Measurements from ENCODE around the gene RECK.

- TF ChIP-seq POLR2A (IDR thresholded peaks at IDR 0.05) (no peak), CTCF (IDR thresholded peaks at IDR 0.05) (no peak)
These were observed 126.5 kb downstream of the RECK start for GRCh38 chr9:36163049-36163785.
